Measurements from ENCODE around the gene WDR93. TPM values are rescaled to one million over a fixed set of nuclear protein-coding genes. Genes with fewer than 3 reads are reported as not detected.
A peak's percentile ranks its signal among the peaks of the same experiment; 100 is the strongest.

WDR93 gene
- total RNA-seq, 1 donor from 2014 or later = 0.16 TPM

GRCh38 chr15:89652666-89653065 is 37.9 kb upstream of the WDR93 start:
- TF ChIP-seq CTCF (IDR thresholded peaks at IDR 0.05) = no peak
- Mint-ChIP-seq H3K4me1 (peaks cover 13% of the 10 kb centered on the region), H3K36me3 (ENCODE audit: low read depth) (no peaks in the 10 kb centered on the region), H3K27me3 (peaks cover 30% of the 10 kb centered on the region), H3K9me3 (no peaks in the 10 kb centered on the region), H3K27ac (no peak overlapping the region), H3K4me3 (no peak overlapping the region)
- no peak for ATAC-seq (ENCODE audit: low read depth)
- intact Hi-C loops (cut with micrococcal nuclease) = no loop called here
- no peak for DNase-seq
- ChIA-PET POLR2A (no interaction called here), CTCF (no interaction called here)

DNA sequence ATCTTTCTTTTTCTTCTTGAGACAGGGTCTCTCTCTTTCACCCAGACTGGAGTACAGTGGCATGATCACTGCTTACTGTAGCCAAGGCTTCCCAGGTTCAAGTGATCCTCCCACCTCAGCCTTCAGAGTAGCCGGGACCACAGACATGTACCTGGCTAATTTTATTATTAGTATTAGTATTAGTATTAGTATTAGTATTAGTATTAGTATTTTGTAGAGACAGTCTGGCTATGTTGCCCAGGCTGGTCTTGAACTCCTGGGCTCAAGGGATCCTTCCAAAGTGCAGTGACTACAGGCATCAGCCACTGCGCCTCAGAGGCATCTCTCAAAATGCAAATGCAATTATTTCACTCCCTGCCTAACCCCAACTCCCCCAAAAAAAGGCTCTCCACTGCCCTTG is 37.0 kb upstream of the WDR93 start:
- Mint-ChIP-seq H3K4me3 (no peak overlapping the region), H3K36me3 (ENCODE audit: low read depth) (no peaks in the 10 kb centered on the region), H3K4me1 (peaks cover 13% of the 10 kb centered on the region), H3K27ac (no peak overlapping the region), H3K9me3 (no peaks in the 10 kb centered on the region), H3K27me3 (peaks cover 32% of the 10 kb centered on the region)
- ATAC-seq (ENCODE audit: low read depth) = no peak
- no peak for DNase-seq
- POLR2A ChIA-PET = no interaction called here
- CTCF ChIA-PET = no interaction called here
- TF ChIP-seq CTCF (IDR thresholded peaks at IDR 0.05) = no peak
- intact Hi-C loops (cut with micrococcal nuclease) = no loop called here

- Mint-ChIP-seq H3K9me3 (no peaks in the 10 kb centered on the region), H3K36me3 (ENCODE audit: low read depth) (no peaks in the 10 kb centered on the region), H3K27me3 (peaks cover 33% of the 10 kb centered on the region), H3K4me1 (peaks cover 13% of the 10 kb centered on the region), H3K4me3 (peak overlapping the region; percentile 13), H3K27ac (no peak overlapping the region)
- no peak for TF ChIP-seq CTCF (IDR thresholded peaks at IDR 0.05)
- intact Hi-C loops (cut with micrococcal nuclease) = no loop called here
- ATAC-seq (ENCODE audit: low read depth) (no peak), DNase-seq (no peak)
- CTCF ChIA-PET = no interaction called here
- POLR2A ChIA-PET = no interaction called here
These were observed 36.3 kb upstream of the WDR93 start for GRCh38 chr15:89654301-89654761.

DNA sequence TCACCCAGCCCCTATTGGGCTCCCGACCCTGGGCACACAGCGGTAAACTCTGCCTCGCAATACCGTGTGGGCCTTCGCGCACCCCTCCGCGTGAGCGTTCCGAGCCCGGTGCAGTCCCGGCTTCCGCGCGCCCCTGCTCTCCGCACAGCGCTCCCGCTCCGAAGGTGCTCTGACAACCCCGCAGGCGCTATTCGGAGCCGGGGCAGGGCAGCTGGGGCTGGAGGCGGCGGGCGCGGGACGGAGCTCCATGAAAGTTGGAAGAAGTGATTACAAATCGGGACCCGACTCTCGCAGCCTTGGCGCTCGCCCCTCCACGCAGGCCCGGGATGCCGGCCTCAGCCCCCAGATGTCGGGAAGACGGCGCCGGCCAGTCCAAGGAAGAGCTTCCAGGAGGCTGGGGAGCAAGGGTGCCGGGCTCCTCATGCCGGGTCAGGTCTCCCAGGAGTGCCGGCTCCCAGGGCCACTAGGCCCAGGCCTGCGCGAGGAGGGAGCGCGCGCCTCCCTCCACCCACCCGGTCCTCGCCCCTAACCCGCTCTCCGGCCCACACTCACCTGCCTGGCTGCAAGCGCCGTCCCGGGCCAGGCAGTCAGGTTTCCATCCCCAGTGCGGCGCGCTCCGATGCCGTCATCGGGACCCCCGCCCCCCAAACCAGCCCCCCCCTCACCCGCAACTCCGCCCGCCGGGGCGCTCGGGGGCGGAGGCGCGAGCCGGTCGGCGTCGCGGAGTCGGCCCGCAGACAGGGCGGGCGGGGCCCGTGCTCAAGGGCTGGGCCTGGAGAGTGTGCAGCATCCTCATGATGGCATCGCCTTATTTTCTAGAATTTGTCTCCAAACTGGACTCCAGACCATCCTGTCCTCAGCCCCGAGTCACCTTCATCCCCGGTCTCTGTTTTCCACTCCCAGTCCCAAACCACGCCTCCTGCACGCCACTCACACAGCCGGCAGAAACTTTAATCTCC is 35.5 kb upstream of the WDR93 start, which contains the start of gene KIF7:
Gene KIF7 (minus strand): TSS at position 621 of the 959 bp plus-strand sequence. CDS start 2,537 bp downstream, outside the sequence.
- intact Hi-C loops (cut with micrococcal nuclease) = no loop called here
- peak within 1 kb of the TSS; percentile 52 for H3K4me3 Mint-ChIP-seq
- H3K9me3 Mint-ChIP-seq = no peaks in the 10 kb centered on the region
- ATAC-seq (ENCODE audit: low read depth) = peak; percentile 25
- POLR2A ChIA-PET = no interaction called here
- no peak for DNase-seq
- H3K4me1 Mint-ChIP-seq = peaks cover 13% of the 10 kb centered on the region
- no peak within 1 kb of the TSS for H3K27ac Mint-ChIP-seq
- TF ChIP-seq CTCF (IDR thresholded peaks at IDR 0.05) = no peak
- H3K36me3 Mint-ChIP-seq (ENCODE audit: low read depth) = no peaks in the 10 kb centered on the region
- H3K27me3 Mint-ChIP-seq = peaks cover 36% of the 10 kb centered on the region
- CTCF ChIA-PET = no interaction called here

DNA sequence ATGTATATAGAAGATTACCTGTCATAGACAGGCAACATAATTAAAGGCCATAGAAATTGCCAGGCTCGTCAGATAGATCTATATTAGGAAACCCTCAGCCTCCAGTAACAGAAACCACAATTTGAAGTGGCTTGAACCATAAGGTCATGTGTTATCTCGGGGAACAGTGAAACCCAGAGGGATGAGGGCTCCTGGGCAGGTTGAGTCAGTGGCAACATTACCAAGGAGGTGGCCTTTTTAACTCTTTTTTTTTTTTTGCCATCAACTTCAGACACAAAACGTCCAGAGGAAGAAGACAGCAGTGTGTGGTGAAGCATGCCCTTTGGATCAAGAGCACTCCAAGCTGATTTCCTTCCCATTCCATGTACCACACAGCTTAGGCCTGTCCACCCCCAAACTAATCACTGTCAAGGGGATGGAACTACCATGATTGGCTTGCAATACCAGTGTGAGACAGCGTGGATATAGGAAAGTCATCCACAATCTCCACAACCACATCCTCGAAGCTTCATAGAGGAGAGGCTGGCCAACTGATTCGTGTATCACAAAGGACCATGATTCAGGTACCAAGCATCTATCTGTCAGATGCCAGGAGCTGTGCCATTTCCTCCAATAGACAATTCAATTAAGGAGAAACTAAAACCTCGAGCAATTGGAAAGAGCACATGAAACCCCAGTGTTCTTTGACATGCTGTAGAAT is 34.3 kb upstream of the WDR93 start:
- peak overlapping the region; percentile 52 for H3K4me3 Mint-ChIP-seq
- ATAC-seq (ENCODE audit: low read depth) = no peak
- POLR2A ChIA-PET = no interaction called here
- peaks cover 44% of the 10 kb centered on the region for H3K27me3 Mint-ChIP-seq
- intact Hi-C loops (cut with micrococcal nuclease) = no loop called here
- CTCF ChIA-PET = no interaction called here
- no peaks in the 10 kb centered on the region for H3K9me3 Mint-ChIP-seq
- DNase-seq = no peak
- TF ChIP-seq CTCF (IDR thresholded peaks at IDR 0.05) = no peak
- peaks cover 13% of the 10 kb centered on the region for H3K4me1 Mint-ChIP-seq
- no peaks in the 10 kb centered on the region for H3K36me3 Mint-ChIP-seq (ENCODE audit: low read depth)
- H3K27ac Mint-ChIP-seq = no peak overlapping the region

Data from activated B cell treated with CpG ODN at 0.5 μM for 24 hours (primary cell).